Lower lobe of right lung (tissue), 2 donors: ENCODE data around the gene BET1L. TPM values are rescaled to one million over a fixed set of nuclear protein-coding genes. Genes with fewer than 3 reads are reported as not detected.
A peak's percentile ranks its signal among the peaks of the same experiment; 100 is the strongest.

ENCODE experiments used
- ATAC-seq, 2 donors: fragments of 200-7000 bp; cut with Tn5 transposase; one replicate each; pipeline ENCODE4 v1.9.1; 2020 to 2022; ENCODE audit warnings: mild to moderate bottlenecking in 2 of 2, moderate library complexity in 2 of 2
- DNase-seq: peaks from one replicate; pipeline ENCODE4 v3.0.0-alpha.2; 2020
- H3K27ac ChIP-seq: fragments of 200-600 bp; one replicate; pipeline ENCODE4 v1.8.0; 2022
- H3K27me3 ChIP-seq: fragments of 200-600 bp; one replicate; pipeline ENCODE4 v1.8.0; 2022; ENCODE audit warnings: low read depth
- H3K36me3 ChIP-seq: fragments of 200-600 bp; one replicate; pipeline ENCODE4 v1.8.0; 2022; ENCODE audit warnings: mild to moderate bottlenecking
- H3K4me1 ChIP-seq: fragments of 200-600 bp; one replicate; pipeline ENCODE4 v1.8.0; 2022
- H3K4me3 ChIP-seq: fragments of 200-600 bp; one replicate; pipeline ENCODE4 v1.8.0; 2022; ENCODE audit warnings: mild to moderate bottlenecking
- H3K9me3 ChIP-seq: fragments of 200-600 bp; one replicate; pipeline ENCODE4 v1.8.0; 2022
- CTCF ChIP-seq: fragments of 200-600 bp; IDR thresholded peaks from one replicate; pipeline ENCODE4 v1.8.0; 2022; ENCODE audit warnings: antibody characterized with exemption, mild to moderate bottlenecking
- intact Hi-C: fragments of 100-400 bp; cut with DNase I; formaldehyde crosslinking; loops from one replicate; pipeline ENCODE4 v1.11.0; 2022
- total RNA-seq: library from RNA; stranded (reverse); fragmentation: NEBNext Ultra II Directional; extraction: Animal tissue kit (Norgen Biotek cat#: 25700); gene quantifications from one replicate; pipeline ENCODE4 v1.2.1, GENCODE V29; 2021
- donor health status: DM: no; HTN: yes; CAD: no; lungs with severe emphysema.

The BET1L gene
- total RNA-seq, 1 donor from 2014 or later = 54.2 TPM

- Histone ChIP-seq H3K27me3 (no peaks in the 10 kb centered on the region), H3K4me3 (no peak overlapping the region), H3K4me1 (peaks cover 5% of the 10 kb centered on the region), H3K27ac (peak overlapping the region; percentile 47), H3K9me3 (no peaks in the 10 kb centered on the region), H3K36me3 (peaks cover 32% of the 10 kb centered on the region)
- TF ChIP-seq CTCF = no peak
- ATAC-seq (peak; percentile 84 to 95), DNase-seq (no peak)
- intact Hi-C loops = no loop called here
Measured at GRCh38 chr11:225734-226453, 18.7 kb upstream of the BET1L start.

GRCh38 chr11:224424-224823 is 17.2 kb upstream of the BET1L start:
- no peaks in the 10 kb centered on the region for H3K9me3 ChIP-seq
- H3K27me3 ChIP-seq = no peaks in the 10 kb centered on the region
- intact Hi-C loops = no loop called here
- ATAC-seq (no peak), DNase-seq (no peak)
- no peak overlapping the region for H3K27ac ChIP-seq
- peaks cover 24% of the 10 kb centered on the region for H3K36me3 ChIP-seq
- H3K4me1 ChIP-seq = peaks cover 5% of the 10 kb centered on the region
- no peak for TF ChIP-seq CTCF
- no peak overlapping the region for H3K4me3 ChIP-seq

GRCh38 chr11:223884-224283 is 16.7 kb upstream of the BET1L start:
- no peak for TF ChIP-seq CTCF
- ATAC-seq = no peak

GRCh38 chr11:223026-223789 is 16.0 kb upstream of the BET1L start:
- ATAC-seq = peak; percentile 6 to 25
- Histone ChIP-seq H3K27ac (no peak overlapping the region), H3K4me1 (peaks cover 5% of the 10 kb centered on the region), H3K9me3 (no peaks in the 10 kb centered on the region), H3K36me3 (peaks cover 28% of the 10 kb centered on the region), H3K27me3 (no peaks in the 10 kb centered on the region), H3K4me3 (no peak overlapping the region)
- no peak for TF ChIP-seq CTCF
- intact Hi-C loops = no loop called here
- no peak for DNase-seq

More at GRCh38 chr11:223884-224283, 16.7 kb upstream of the BET1L start:
- peaks cover 24% of the 10 kb centered on the region for H3K36me3 ChIP-seq
- intact Hi-C loops = no loop called here
- no peak for DNase-seq
- H3K4me3 ChIP-seq = no peak overlapping the region
- H3K4me1 ChIP-seq = peaks cover 5% of the 10 kb centered on the region
- H3K9me3 ChIP-seq = no peaks in the 10 kb centered on the region
- no peaks in the 10 kb centered on the region for H3K27me3 ChIP-seq
- H3K27ac ChIP-seq = no peak overlapping the region

- Histone ChIP-seq H3K36me3 (peaks cover 30% of the 10 kb centered on the region), H3K4me1 (peaks cover 5% of the 10 kb centered on the region), H3K4me3 (no peak overlapping the region), H3K27ac (no peak overlapping the region), H3K9me3 (no peaks in the 10 kb centered on the region), H3K27me3 (no peaks in the 10 kb centered on the region)
- DNase-seq (no peak), ATAC-seq (no peak)
- no peak for TF ChIP-seq CTCF
- intact Hi-C loops = no loop called here
Measured at GRCh38 chr11:221998-222789, 15.0 kb upstream of the BET1L start.
